Measurements from ENCODE around the gene NACA2.

- TF ChIP-seq SRF (IDR thresholded peaks at IDR 0.05; ENCODE audit: low read depth, low read length) (no peak), POLR2A (IDR thresholded peaks at IDR 0.05; ENCODE audit: control extremely low read depth in 1 of 2, low read depth in 2 of 2, low read length in 2 of 2) (no peak), CTCF (IDR thresholded peaks at IDR 0.05; ENCODE audit: control extremely low read depth in 1 of 3, insufficient read depth in 1 of 3, low read depth in 1 of 3, low read length in 3 of 3) (peak in 1 of 3 experiments; percentile 25; a peak in 2 of 4 replicates), EZH2 (IDR thresholded peaks at IDR 0.05; ENCODE audit: low read depth, low read length, severe bottlenecking) (no peak), ZNF274 (IDR thresholded peaks at IDR 0.05; ENCODE audit: borderline replicate concordance, extremely low read depth, low read length) (no peak), EP300 (IDR thresholded peaks at IDR 0.05; ENCODE audit: borderline replicate concordance in 1 of 2, low read depth in 2 of 2, low read length in 2 of 2) (no peak), POLR2AphosphoS5 (IDR thresholded peaks at IDR 0.05; ENCODE audit: low read depth, low read length) (no peak), USF2 (IDR thresholded peaks at IDR 0.05; ENCODE audit: low read length) (no peak), GABPA (IDR thresholded peaks at IDR 0.05; ENCODE audit: borderline replicate concordance, insufficient read depth, low read length) (no peak), FOSL1 (IDR thresholded peaks at IDR 0.05; ENCODE audit: insufficient read depth, low read depth, low read length) (no peak), EGR1 (IDR thresholded peaks at IDR 0.05; ENCODE audit: borderline replicate concordance, low read depth, low read length) (no peak), SP1 (IDR thresholded peaks at IDR 0.05; ENCODE audit: low read depth, low read length) (no peak)
- TF ChIP-seq, protein P1, sequence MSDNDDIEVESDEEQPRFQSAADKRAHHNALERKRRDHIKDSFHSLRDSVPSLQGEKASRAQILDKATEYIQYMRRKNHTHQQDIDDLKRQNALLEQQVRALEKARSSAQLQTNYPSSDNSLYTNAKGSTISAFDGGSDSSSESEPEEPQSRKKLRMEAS (IDR thresholded peaks at IDR 0.05), result no peak
These were observed 11.1 kb downstream of the NACA2 start for GRCh38 chr17:61579961-61580360.
